ENCODE results near the gene FGF18.
"Not testable (repeated sequence)": the region's sequence is repeated elsewhere in the genome, so short reads cannot be mapped to it uniquely, and the experiment has no call there.

The FGF18 gene

GRCh38 chr5:171476701-171477100 is 57.3 kb downstream of the FGF18 start:
- DNase-seq = no peak

GRCh38 chr5:171477101-171477500 is 57.7 kb downstream of the FGF18 start:
- no peak for DNase-seq

GRCh38 chr5:171477666-171478065 is 58.2 kb downstream of the FGF18 start:
- DNase-seq = no peak

GRCh38 chr5:171478946-171479775 is 59.7 kb downstream of the FGF18 start:
- DNase-seq = no peak

- DNase-seq = no peak
These were observed 60.3 kb downstream of the FGF18 start for GRCh38 chr5:171479776-171480125.

GRCh38 chr5:171480239-171480638 is 60.8 kb downstream of the FGF18 start:
- no peak for DNase-seq

- no peak for DNase-seq
These were observed 62.4 kb downstream of the FGF18 start for GRCh38 chr5:171481571-171482433.

- no peak for DNase-seq
These were observed 62.9 kb downstream of the FGF18 start for GRCh38 chr5:171482434-171482730.

GRCh38 chr5:171483551-171484135 is 64.2 kb downstream of the FGF18 start:
- no peak for DNase-seq

GRCh38 chr5:171484460-171484899 is 65.0 kb downstream of the FGF18 start:
- DNase-seq = no peak

- DNase-seq = no peak
These were observed 66.2 kb downstream of the FGF18 start for GRCh38 chr5:171485668-171486067.

- no peak for DNase-seq
These were observed 67.2 kb downstream of the FGF18 start for GRCh38 chr5:171486613-171487012.

- no peak for DNase-seq
These were observed 69.4 kb downstream of the FGF18 start for GRCh38 chr5:171488876-171489275.

- no peak for DNase-seq
These were observed 73.3 kb downstream of the FGF18 start for GRCh38 chr5:171492781-171493180.

GRCh38 chr5:171493646-171494393 is 74.4 kb downstream of the FGF18 start:
- DNase-seq = no peak

- DNase-seq = no peak
These were observed 75.1 kb downstream of the FGF18 start for GRCh38 chr5:171494452-171495121.

GRCh38 chr5:171495122-171495700 is 75.8 kb downstream of the FGF18 start:
- DNase-seq = no peak

- no peak for DNase-seq
These were observed 77.0 kb downstream of the FGF18 start for GRCh38 chr5:171496456-171496855.

- not testable (repeated sequence) for DNase-seq
These were observed 78.0 kb downstream of the FGF18 start for GRCh38 chr5:171497494-171497893.

- DNase-seq = no peak
These were observed 78.7 kb downstream of the FGF18 start for GRCh38 chr5:171498166-171498565.

- DNase-seq = no peak
These were observed 80.2 kb downstream of the FGF18 start for GRCh38 chr5:171499611-171500010.

GRCh38 chr5:171505473-171506043 is 86.1 kb downstream of the FGF18 start:
- no peak for DNase-seq

Measured in NCI-H526 treated with DMSO at 0.1 percent for 48 hours (cell line).